ENCODE measurements around the gene CFAP410.

CFAP410 gene

DNA sequence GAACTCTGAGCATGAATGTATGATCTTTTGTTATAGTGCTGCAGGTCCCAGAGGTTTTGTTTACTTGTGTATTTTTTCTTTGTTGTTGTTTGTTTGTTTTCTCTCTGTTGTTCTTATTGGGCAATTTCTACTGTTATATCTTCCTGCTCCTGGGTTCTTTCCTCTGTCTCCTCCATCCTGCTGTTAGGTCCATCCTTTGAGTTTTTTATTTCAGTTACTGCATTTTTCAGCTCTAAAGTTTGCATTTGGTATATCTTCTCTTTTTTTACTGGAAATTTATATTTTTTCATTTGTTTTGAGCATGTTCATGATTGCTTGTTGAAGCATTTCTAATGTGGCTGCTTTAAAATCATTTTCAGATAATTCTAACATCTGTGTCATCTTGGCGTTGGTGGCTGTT is 24.1 kb upstream of the CFAP410 start:
- no peak for TF ChIP-seq FOXM1 (IDR thresholded peaks at IDR 0.05; ENCODE audit: borderline replicate concordance, low read depth)
- TF ChIP-seq USF1 (IDR thresholded peaks at IDR 0.05) = no peak
- no peak for TF ChIP-seq TCF12 (IDR thresholded peaks at IDR 0.05; ENCODE audit: low read depth)
- TF ChIP-seq ZBTB7A (IDR thresholded peaks at IDR 0.05; ENCODE audit: low read depth) = no peak
- no peak for TF ChIP-seq TAF1 (IDR thresholded peaks at IDR 0.05; ENCODE audit: low read depth)
- TF ChIP-seq EP300 (IDR thresholded peaks at IDR 0.05; ENCODE audit: borderline replicate concordance) = no peak
- no peak for TF ChIP-seq NFIC (IDR thresholded peaks at IDR 0.05)
- no peak for TF ChIP-seq TEAD4 (IDR thresholded peaks at IDR 0.05)
- TF ChIP-seq EGR1 (IDR thresholded peaks at IDR 0.05) = no peak

DNA sequence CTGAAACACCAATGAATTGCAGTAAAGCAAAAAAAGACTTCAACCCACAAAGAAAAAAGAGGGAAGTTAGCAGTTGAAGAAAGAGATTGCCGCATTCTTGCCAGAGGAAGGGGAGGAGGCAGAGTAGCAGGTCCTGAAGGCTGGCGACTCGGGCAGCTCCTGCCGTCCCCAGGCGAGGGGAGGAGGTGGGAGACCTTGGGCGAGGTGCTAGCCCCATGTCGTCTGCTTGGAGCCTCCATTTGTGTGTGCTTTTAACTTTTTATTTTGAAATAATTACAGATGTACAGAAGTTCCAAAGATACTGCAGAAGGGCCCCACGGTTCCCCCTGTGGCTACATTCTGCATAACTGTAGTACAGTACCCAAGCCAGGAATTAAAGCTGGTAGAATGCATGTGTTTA is 21.0 kb upstream of the CFAP410 start:
- no peak for TF ChIP-seq REST (IDR thresholded peaks at IDR 0.05; ENCODE audit: low read depth)
- no peak for TF ChIP-seq RAD21 (IDR thresholded peaks at IDR 0.05; ENCODE audit: low read depth)
- no peak for TF ChIP-seq NFIC (IDR thresholded peaks at IDR 0.05)
- no peak for TF ChIP-seq USF1 (IDR thresholded peaks at IDR 0.05)
- TF ChIP-seq TAF1 (IDR thresholded peaks at IDR 0.05; ENCODE audit: low read depth) = no peak
- no peak for TF ChIP-seq ZBTB7A (IDR thresholded peaks at IDR 0.05; ENCODE audit: low read depth)
- TF ChIP-seq YY1 (IDR thresholded peaks at IDR 0.05; ENCODE audit: low read depth) = no peak
- TF ChIP-seq FOXM1 (IDR thresholded peaks at IDR 0.05; ENCODE audit: borderline replicate concordance, low read depth) = no peak

DNA sequence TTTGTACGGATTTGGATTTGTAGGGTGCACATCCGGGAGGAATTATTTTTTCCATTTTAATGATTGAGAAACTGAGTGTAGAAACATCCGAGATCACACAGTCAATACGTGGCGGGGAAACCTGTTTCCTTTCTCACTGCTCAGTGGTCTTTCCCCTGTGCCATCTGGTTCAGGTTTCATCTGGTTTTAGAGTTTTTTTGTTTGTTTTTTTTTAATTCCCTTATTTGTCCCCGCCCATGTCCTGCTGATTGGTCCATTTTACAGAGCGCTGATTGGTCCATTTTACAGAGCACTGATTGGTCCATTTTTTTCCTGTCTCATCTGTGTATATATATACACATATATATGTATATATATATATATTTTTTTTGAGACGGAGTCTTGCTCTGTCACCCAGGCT is 20.2 kb upstream of the CFAP410 start:
- TF ChIP-seq REST (IDR thresholded peaks at IDR 0.05; ENCODE audit: low read depth) (no peak), MAX (IDR thresholded peaks at IDR 0.05) (no peak), TCF12 (IDR thresholded peaks at IDR 0.05; ENCODE audit: low read depth) (no peak), ZBTB7A (IDR thresholded peaks at IDR 0.05; ENCODE audit: low read depth) (no peak), CREB1 (IDR thresholded peaks at IDR 0.05; ENCODE audit: low read depth) (no peak), TEAD4 (IDR thresholded peaks at IDR 0.05) (no peak), CEBPB (IDR thresholded peaks at IDR 0.05) (no peak)

DNA sequence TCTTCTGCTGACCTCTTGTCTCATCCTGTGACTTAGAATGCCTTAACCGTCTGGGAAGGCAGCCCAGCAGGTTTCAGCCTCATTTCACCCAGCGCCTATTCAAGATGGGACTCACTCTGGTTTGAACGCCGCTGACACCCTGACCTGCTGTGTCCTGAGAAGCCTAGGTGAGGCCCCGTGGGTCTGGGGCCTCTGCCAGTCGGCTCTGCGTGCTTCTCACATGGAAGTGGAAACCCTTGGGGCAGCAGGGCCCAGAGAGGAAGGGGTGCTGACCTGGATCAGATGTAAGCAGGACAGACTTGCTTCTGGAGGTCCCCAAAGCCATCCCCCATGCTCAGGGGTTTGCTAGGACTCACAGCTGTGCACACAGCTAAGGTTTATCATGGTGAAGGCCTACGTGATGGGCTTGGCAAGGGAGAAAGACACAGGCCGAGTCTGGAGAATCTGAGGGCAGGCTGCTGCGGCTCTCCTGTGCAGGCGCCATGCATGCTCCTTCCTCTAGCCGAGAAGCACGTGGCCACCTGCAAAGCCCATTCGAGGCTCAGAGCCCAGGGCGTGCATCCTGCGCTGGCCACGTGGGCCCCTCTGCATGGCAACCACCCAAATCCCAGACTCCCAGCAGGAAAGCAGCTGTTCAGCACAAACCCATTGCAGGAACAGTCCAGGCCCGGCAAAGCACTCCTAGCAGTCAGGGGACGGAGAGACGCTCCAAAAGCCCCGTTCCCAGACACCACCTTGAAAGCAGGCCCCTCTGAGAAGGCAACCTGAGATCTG is 18.1 kb upstream of the CFAP410 start:
- TF ChIP-seq TEAD4 (IDR thresholded peaks at IDR 0.05) (no peak), CREB1 (IDR thresholded peaks at IDR 0.05; ENCODE audit: low read depth) (no peak), REST (IDR thresholded peaks at IDR 0.05; ENCODE audit: low read depth) (no peak), FOXM1 (IDR thresholded peaks at IDR 0.05; ENCODE audit: borderline replicate concordance, low read depth) (no peak), TAF1 (IDR thresholded peaks at IDR 0.05; ENCODE audit: low read depth) (no peak), RAD21 (IDR thresholded peaks at IDR 0.05; ENCODE audit: low read depth) (no peak), YY1 (IDR thresholded peaks at IDR 0.05; ENCODE audit: low read depth) (no peak), NFIC (IDR thresholded peaks at IDR 0.05) (no peak)

- TF ChIP-seq ZBTB7A (IDR thresholded peaks at IDR 0.05; ENCODE audit: low read depth) = no peak
- no peak for TF ChIP-seq RAD21 (IDR thresholded peaks at IDR 0.05; ENCODE audit: low read depth)
- no peak for TF ChIP-seq REST (IDR thresholded peaks at IDR 0.05; ENCODE audit: low read depth)
- TF ChIP-seq YY1 (IDR thresholded peaks at IDR 0.05; ENCODE audit: low read depth) = no peak
- TF ChIP-seq FOXM1 (IDR thresholded peaks at IDR 0.05; ENCODE audit: borderline replicate concordance, low read depth) = no peak
- no peak for TF ChIP-seq EGR1 (IDR thresholded peaks at IDR 0.05)
- TF ChIP-seq NFIC (IDR thresholded peaks at IDR 0.05) = no peak
- no peak for TF ChIP-seq MAX (IDR thresholded peaks at IDR 0.05)
- TF ChIP-seq TEAD4 (IDR thresholded peaks at IDR 0.05) = no peak
- no peak for TF ChIP-seq CREB1 (IDR thresholded peaks at IDR 0.05; ENCODE audit: low read depth)
- no peak for TF ChIP-seq USF1 (IDR thresholded peaks at IDR 0.05)
- no peak for TF ChIP-seq CEBPB (IDR thresholded peaks at IDR 0.05)
- no peak for TF ChIP-seq TAF1 (IDR thresholded peaks at IDR 0.05; ENCODE audit: low read depth)
Observed at GRCh38 chr21:44356636-44357035, 17.4 kb upstream of the CFAP410 start.
